ENCODE measurements around the gene FAM229A. TPM values are rescaled to one million over a fixed set of nuclear protein-coding genes. Genes with fewer than 3 reads are reported as not detected.

FAM229A gene
- polyA plus RNA-seq, 2 of the 4 experiments (the other 2 are of a cell fraction), result 3.5 to 5.6 TPM

DNA sequence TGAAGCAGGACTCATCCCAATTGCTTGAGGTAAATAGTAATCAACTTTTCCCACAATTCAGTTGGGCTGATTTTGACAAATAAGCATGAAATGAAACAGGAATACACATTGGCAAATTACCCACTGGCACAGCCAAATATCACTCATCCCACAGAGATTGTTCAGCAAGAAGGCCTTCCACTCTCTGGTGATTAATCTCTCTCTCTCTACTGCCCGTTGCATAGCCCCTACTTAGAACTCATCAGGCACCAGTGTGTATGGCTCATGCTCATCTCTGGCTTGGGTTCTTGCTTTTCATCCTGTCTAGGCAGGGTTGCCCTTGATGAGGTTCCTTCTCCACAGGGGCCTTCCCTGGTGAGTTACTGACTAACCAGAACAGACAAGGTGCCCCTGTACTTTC is 30.9 kb upstream of the FAM229A start:
- H3K9me3 ChIP-seq, result no peaks in the 10 kb centered on the region
- no peak for DNase-seq (ENCODE audit: low read depth in 1 of 2, low spot score in 1 of 2)
- H3K4me3 ChIP-seq, result peak overlapping the region; percentile 79
- no peak for ATAC-seq
- peaks cover 17% of the 10 kb centered on the region for H3K4me1 ChIP-seq
- POLR2A ChIA-PET, result no interaction called here
- TF ChIP-seq CBX2 (IDR thresholded peaks at IDR 0.05; ENCODE audit: borderline replicate concordance, low read depth), result no peak
- TF ChIP-seq TP53 (CRISPR knock-in tag; IDR thresholded peaks at IDR 0.05), result no peak
- no peak for TF ChIP-seq RFX5 (IDR thresholded peaks at IDR 0.05)
- TF ChIP-seq, protein P1, sequence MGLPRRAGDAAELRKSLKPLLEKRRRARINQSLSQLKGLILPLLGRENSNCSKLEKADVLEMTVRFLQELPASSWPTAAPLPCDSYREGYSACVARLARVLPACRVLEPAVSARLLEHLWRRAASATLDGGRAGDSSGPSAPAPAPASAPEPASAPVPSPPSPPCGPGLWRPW (IDR thresholded peaks at IDR 0.05), result no peak
- TF ChIP-seq MAZ (IDR thresholded peaks at IDR 0.05; ENCODE audit: borderline replicate concordance, low read depth, low read length), result no peak
- no peak for TF ChIP-seq EHF (CRISPR knock-in tag; IDR thresholded peaks at IDR 0.05)
- no peak for TF ChIP-seq BHLHE40 (IDR thresholded peaks at IDR 0.05; ENCODE audit: low read depth, low read length)
- no peak for TF ChIP-seq ZFP36 (IDR thresholded peaks at IDR 0.05; ENCODE audit: borderline replicate concordance, partially characterized antibody)
- no peak for TF ChIP-seq ESRRA (IDR thresholded peaks at IDR 0.05; ENCODE audit: borderline replicate concordance, low read length)
- no peak for TF ChIP-seq RARB (CRISPR knock-in tag; IDR thresholded peaks at IDR 0.05)
- no peak for TF ChIP-seq JUN (IDR thresholded peaks at IDR 0.05)
- TF ChIP-seq, protein P2, sequence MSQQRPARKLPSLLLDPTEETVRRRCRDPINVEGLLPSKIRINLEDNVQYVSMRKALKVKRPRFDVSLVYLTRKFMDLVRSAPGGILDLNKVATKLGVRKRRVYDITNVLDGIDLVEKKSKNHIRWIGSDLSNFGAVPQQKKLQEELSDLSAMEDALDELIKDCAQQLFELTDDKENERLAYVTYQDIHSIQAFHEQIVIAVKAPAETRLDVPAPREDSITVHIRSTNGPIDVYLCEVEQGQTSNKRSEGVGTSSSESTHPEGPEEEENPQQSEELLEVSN (IDR thresholded peaks at IDR 0.05; ENCODE audit: borderline replicate concordance, low read depth), result no peak
- TF ChIP-seq, protein P3, sequence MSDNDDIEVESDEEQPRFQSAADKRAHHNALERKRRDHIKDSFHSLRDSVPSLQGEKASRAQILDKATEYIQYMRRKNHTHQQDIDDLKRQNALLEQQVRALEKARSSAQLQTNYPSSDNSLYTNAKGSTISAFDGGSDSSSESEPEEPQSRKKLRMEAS (IDR thresholded peaks at IDR 0.05), result no peak
- TF ChIP-seq HOXB13 (CRISPR knock-in tag; IDR thresholded peaks at IDR 0.05; ENCODE audit: low read depth), result no peak
- no peak for TF ChIP-seq POLR2A (IDR thresholded peaks at IDR 0.05; ENCODE audit: low read length)
- no peak for TF ChIP-seq FOSL2 (IDR thresholded peaks at IDR 0.05)
- no peak for TF ChIP-seq FOSL2 (CRISPR knock-in tag; IDR thresholded peaks at IDR 0.05)
- TF ChIP-seq KDM1A (IDR thresholded peaks at IDR 0.05; ENCODE audit: low read depth), result no peak
- no peak for TF ChIP-seq RCOR1 (IDR thresholded peaks at IDR 0.05; ENCODE audit: low read depth, low read length)
- no peak for TF ChIP-seq SREBF2 (IDR thresholded peaks at IDR 0.05)
- TF ChIP-seq RAD21 (conservative IDR thresholded peaks at IDR 0.05 in 1 of 2, IDR thresholded peaks at IDR 0.05 in 1 of 2), result no peak
- H3K4me2 ChIP-seq, result peak overlapping the region; percentile 79
- peak overlapping the region in 1 of 2 experiments; percentile 89; a peak in 1 of 6 replicates for H3K27ac ChIP-seq
- CTCF ChIA-PET, result no interaction called here
- no peak for FAIRE-seq
- WGBS (ENCODE audit: missing lambda C conversion rate), result 85% methylated on average over 1 of the region's 1 CpG

DNA sequence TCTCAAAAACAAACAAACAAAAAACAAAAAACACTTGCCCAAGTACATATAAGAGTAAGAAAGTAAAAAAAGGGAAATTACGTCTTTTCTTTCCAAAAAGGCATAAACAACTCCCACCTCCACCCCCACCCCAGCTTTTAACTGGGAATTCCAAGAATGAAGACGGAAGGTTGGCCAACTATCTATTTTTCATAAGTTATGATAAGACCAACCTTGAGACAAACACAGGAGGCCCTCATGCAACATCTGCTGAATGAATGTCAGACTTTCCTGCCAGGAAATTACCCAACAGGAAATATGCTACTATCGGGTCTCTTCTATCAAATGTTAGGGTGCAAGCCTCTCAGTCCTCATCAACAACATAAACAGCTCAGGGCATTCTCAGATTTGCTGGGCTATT is 30.0 kb upstream of the FAM229A start:
- FAIRE-seq, result no peak
- TF ChIP-seq, protein P4, sequence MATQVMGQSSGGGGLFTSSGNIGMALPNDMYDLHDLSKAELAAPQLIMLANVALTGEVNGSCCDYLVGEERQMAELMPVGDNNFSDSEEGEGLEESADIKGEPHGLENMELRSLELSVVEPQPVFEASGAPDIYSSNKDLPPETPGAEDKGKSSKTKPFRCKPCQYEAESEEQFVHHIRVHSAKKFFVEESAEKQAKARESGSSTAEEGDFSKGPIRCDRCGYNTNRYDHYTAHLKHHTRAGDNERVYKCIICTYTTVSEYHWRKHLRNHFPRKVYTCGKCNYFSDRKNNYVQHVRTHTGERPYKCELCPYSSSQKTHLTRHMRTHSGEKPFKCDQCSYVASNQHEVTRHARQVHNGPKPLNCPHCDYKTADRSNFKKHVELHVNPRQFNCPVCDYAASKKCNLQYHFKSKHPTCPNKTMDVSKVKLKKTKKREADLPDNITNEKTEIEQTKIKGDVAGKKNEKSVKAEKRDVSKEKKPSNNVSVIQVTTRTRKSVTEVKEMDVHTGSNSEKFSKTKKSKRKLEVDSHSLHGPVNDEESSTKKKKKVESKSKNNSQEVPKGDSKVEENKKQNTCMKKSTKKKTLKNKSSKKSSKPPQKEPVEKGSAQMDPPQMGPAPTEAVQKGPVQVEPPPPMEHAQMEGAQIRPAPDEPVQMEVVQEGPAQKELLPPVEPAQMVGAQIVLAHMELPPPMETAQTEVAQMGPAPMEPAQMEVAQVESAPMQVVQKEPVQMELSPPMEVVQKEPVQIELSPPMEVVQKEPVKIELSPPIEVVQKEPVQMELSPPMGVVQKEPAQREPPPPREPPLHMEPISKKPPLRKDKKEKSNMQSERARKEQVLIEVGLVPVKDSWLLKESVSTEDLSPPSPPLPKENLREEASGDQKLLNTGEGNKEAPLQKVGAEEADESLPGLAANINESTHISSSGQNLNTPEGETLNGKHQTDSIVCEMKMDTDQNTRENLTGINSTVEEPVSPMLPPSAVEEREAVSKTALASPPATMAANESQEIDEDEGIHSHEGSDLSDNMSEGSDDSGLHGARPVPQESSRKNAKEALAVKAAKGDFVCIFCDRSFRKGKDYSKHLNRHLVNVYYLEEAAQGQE (IDR thresholded peaks at IDR 0.05), result no peak
- TF ChIP-seq KDM5A (IDR thresholded peaks at IDR 0.05) (no peak), ZFP36 (IDR thresholded peaks at IDR 0.05; ENCODE audit: borderline replicate concordance, partially characterized antibody) (no peak), TP53 (CRISPR knock-in tag; IDR thresholded peaks at IDR 0.05) (no peak), ESRRA (IDR thresholded peaks at IDR 0.05; ENCODE audit: borderline replicate concordance, low read length) (no peak), PHF8 (IDR thresholded peaks at IDR 0.05; ENCODE audit: borderline replicate concordance, low read depth) (no peak), POLR2AphosphoS2 (conservative IDR thresholded peaks at IDR 0.05; ENCODE audit: low read length) (no peak), HOXB13 (CRISPR knock-in tag; IDR thresholded peaks at IDR 0.05; ENCODE audit: low read depth) (no peak), HOXB5 (CRISPR knock-in tag; IDR thresholded peaks at IDR 0.05) (no peak), RCOR1 (IDR thresholded peaks at IDR 0.05; ENCODE audit: low read depth, low read length) (no peak), HOXA7 (CRISPR knock-in tag; IDR thresholded peaks at IDR 0.05) (no peak), MAFK (IDR thresholded peaks at IDR 0.05; ENCODE audit: partially characterized antibody) (no peak), GATA3 (IDR thresholded peaks at IDR 0.05; ENCODE audit: borderline replicate concordance) (no peak), RFX5 (IDR thresholded peaks at IDR 0.05) (no peak), NPAS2 (CRISPR knock-in tag; IDR thresholded peaks at IDR 0.05; ENCODE audit: borderline replicate concordance) (no peak), FOXS1 (CRISPR knock-in tag; IDR thresholded peaks at IDR 0.05) (no peak), CBX2 (IDR thresholded peaks at IDR 0.05; ENCODE audit: borderline replicate concordance, low read depth) (no peak), HDAC2 (IDR thresholded peaks at IDR 0.05) (no peak)
- TF ChIP-seq, protein P3 (IDR thresholded peaks at IDR 0.05), result no peak
- TF ChIP-seq, protein P5, sequence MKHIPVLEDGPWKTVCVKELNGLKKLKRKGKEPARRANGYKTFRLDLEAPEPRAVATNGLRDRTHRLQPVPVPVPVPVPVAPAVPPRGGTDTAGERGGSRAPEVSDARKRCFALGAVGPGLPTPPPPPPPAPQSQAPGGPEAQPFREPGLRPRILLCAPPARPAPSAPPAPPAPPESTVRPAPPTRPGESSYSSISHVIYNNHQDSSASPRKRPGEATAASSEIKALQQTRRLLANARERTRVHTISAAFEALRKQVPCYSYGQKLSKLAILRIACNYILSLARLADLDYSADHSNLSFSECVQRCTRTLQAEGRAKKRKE (CRISPR knock-in tag; IDR thresholded peaks at IDR 0.05; ENCODE audit: low read depth), result no peak
- 89% methylated on average over 3 of the region's 3 CpGs for WGBS (ENCODE audit: missing lambda C conversion rate)

More for the DNA sequence above, 30.0 kb upstream of the FAM229A start:
- Histone ChIP-seq H3K4me1 (peaks cover 17% of the 10 kb centered on the region), H3K27ac (no peak overlapping the region), H3K4me2 (peak overlapping the region; percentile 79; the same call in 1 of the 3 replicates), H3K4me3 (no peak overlapping the region), H3K9me3 (no peaks in the 10 kb centered on the region)
- POLR2A ChIA-PET, result no interaction called here
- DNase-seq (ENCODE audit: low read depth in 1 of 2, low spot score in 1 of 2), result no peak
- ATAC-seq, result no peak
- CTCF ChIA-PET, result interaction anchor here (2.0 kb wide), 1 partner anchor 9 kb away, joined by 10 read pairs; no protein-coding TSS in a partner anchor

All from A549 (cell line).